ENCODE results near the gene OR13G1.

DNA sequence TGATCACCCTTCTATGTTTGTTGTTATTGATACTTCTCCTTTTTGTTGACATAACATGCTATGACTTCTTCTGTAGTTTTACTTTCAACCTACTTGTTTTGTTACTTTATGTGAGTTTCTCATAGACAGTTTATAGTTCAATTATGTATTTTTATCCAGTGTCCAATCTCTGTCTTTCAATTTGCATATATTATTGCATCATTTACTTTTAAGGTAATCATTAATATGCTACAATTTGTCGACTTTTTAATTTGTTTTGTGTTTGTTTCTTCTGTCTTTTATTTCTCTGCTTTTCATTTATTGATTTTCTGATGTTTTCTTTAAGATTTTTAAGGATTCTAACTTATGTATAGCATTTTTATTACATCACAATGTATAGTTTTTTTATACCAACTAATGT is 10.3 kb downstream of the OR13G1 start:
- TF ChIP-seq, protein P1, sequence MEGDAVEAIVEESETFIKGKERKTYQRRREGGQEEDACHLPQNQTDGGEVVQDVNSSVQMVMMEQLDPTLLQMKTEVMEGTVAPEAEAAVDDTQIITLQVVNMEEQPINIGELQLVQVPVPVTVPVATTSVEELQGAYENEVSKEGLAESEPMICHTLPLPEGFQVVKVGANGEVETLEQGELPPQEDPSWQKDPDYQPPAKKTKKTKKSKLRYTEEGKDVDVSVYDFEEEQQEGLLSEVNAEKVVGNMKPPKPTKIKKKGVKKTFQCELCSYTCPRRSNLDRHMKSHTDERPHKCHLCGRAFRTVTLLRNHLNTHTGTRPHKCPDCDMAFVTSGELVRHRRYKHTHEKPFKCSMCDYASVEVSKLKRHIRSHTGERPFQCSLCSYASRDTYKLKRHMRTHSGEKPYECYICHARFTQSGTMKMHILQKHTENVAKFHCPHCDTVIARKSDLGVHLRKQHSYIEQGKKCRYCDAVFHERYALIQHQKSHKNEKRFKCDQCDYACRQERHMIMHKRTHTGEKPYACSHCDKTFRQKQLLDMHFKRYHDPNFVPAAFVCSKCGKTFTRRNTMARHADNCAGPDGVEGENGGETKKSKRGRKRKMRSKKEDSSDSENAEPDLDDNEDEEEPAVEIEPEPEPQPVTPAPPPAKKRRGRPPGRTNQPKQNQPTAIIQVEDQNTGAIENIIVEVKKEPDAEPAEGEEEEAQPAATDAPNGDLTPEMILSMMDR (IDR thresholded peaks at IDR 0.05) = no peak
- TF ChIP-seq POLR2A (IDR thresholded peaks at IDR 0.05) (no peak), POLR2AphosphoS5 (IDR thresholded peaks at IDR 0.05) (no peak)
